IPS DF 4.7 (cell line): ENCODE measurements around the gene SLC25A22.

Experiments used
- DNase-seq: peaks from one replicate; pipeline ENCODE4 v3.0.0-alpha.2; 2013; ENCODE audit warnings: low spot score; ENCODE audit errors: extremely low read depth

The SLC25A22 gene

GRCh38 chr11:823441-824291, 25.6 kb upstream of the SLC25A22 start:
- DNase-seq: no peak

- DNase-seq: no peak
Measured at GRCh38 chr11:821512-822371, 23.7 kb upstream of the SLC25A22 start.

- DNase-seq: no peak
Measured at GRCh38 chr11:820655-821511, 22.8 kb upstream of the SLC25A22 start.

GRCh38 chr11:819943-820649, 22.0 kb upstream of the SLC25A22 start:
- no peak for DNase-seq

GRCh38 chr11:819129-819931, 21.2 kb upstream of the SLC25A22 start:
- no peak for DNase-seq

- no peak for DNase-seq
Measured at GRCh38 chr11:818396-819128, 20.5 kb upstream of the SLC25A22 start, which contains the start of gene PNPLA2. Gene PNPLA2, plus strand, starts transcription at chr11:818914. Its CDS starts 805 bp downstream, at chr11:819719.

GRCh38 chr11:816433-816779, 18.3 kb upstream of the SLC25A22 start:
- DNase-seq: no peak

GRCh38 chr11:815675-816432, 17.8 kb upstream of the SLC25A22 start:
- DNase-seq: no peak

- no peak for DNase-seq
Measured at GRCh38 chr11:813456-814096, 15.5 kb upstream of the SLC25A22 start.

GRCh38 chr11:813072-813455, 15.0 kb upstream of the SLC25A22 start:
- no peak for DNase-seq

GRCh38 chr11:812390-812789, 14.3 kb upstream of the SLC25A22 start:
- DNase-seq: no peak

GRCh38 chr11:811446-812245, 13.6 kb upstream of the SLC25A22 start:
- no peak for DNase-seq

GRCh38 chr11:810040-810567, 12.0 kb upstream of the SLC25A22 start:
- DNase-seq: no peak

GRCh38 chr11:809287-810039, 11.4 kb upstream of the SLC25A22 start, which contains the start of gene RPLP2:
Gene RPLP2, plus strand, starts transcription at chr11:809967. Its CDS starts 268 bp downstream, at chr11:810235.
- DNase-seq: no peak

GRCh38 chr11:808427-809286, 10.6 kb upstream of the SLC25A22 start:
- no peak for DNase-seq
